ENCODE data around the gene VENTX.

The VENTX gene

DNA sequence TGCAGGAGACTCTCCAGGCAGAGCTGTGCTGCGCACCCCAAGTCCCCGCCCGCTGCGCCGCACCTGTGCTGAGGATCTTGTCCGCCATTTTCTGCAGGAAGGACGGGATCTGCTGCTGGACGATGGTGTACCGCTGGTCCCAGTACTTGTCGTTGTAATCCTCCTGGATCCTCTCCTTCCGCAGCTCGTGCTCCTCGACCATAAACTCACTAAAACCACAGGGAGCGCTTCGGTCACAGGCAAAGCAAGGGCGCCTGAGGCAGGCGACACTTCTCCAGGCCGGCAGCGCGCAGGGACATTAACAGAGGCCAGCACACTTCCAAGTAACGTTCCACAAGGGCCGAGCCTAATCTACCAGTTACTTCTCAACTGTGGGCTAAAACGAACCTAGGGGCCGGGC, 52.1 kb downstream of the VENTX start:
- TF ChIP-seq, protein P1, sequence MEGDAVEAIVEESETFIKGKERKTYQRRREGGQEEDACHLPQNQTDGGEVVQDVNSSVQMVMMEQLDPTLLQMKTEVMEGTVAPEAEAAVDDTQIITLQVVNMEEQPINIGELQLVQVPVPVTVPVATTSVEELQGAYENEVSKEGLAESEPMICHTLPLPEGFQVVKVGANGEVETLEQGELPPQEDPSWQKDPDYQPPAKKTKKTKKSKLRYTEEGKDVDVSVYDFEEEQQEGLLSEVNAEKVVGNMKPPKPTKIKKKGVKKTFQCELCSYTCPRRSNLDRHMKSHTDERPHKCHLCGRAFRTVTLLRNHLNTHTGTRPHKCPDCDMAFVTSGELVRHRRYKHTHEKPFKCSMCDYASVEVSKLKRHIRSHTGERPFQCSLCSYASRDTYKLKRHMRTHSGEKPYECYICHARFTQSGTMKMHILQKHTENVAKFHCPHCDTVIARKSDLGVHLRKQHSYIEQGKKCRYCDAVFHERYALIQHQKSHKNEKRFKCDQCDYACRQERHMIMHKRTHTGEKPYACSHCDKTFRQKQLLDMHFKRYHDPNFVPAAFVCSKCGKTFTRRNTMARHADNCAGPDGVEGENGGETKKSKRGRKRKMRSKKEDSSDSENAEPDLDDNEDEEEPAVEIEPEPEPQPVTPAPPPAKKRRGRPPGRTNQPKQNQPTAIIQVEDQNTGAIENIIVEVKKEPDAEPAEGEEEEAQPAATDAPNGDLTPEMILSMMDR (IDR thresholded peaks at IDR 0.05; ENCODE audit: insufficient read depth, low read depth, low read length, missing control alignments), result no peak
- DNase-seq (ENCODE audit: low read depth), result no peak
- no peak overlapping the region for H3K4me3 ChIP-seq (ENCODE audit: low read length)

All from epithelial cell of esophagus (primary cell).